ENCODE data around the gene AGPAT2. TPM values are rescaled to one million over a fixed set of nuclear protein-coding genes. Genes with fewer than 3 reads are reported as not detected.
A peak's percentile ranks its signal among the peaks of the same experiment; 100 is the strongest.

AGPAT2 gene
- total RNA-seq, 2 donors from 2014 or later, result 197 to 372 TPM

- no peaks in the 10 kb centered on the region for H3K36me3 ChIP-seq
- intact Hi-C loops (cut with DNase I), result no loop called here
- no peak for DNase-seq
- no peak overlapping the region for H3K9ac ChIP-seq (ENCODE audit: low read depth in 2 of 2, low read length in 2 of 2)
- no peaks in the 10 kb centered on the region for H3K4me1 ChIP-seq
- H3K9me3 ChIP-seq, result no peaks in the 10 kb centered on the region
- H3K27me3 ChIP-seq, result peaks cover 11% of the 10 kb centered on the region
- no peak overlapping the region for H3K4me3 ChIP-seq
- no peak for TF ChIP-seq CTCF (IDR thresholded peaks at IDR 0.05)
- no peak overlapping the region for H3K27ac ChIP-seq
Measured at GRCh38 chr9:136673088-136673974, 13.9 kb downstream of the AGPAT2 start.

GRCh38 chr9:136672431-136673087 is 14.7 kb downstream of the AGPAT2 start:
- peaks cover 18% of the 10 kb centered on the region for H3K27me3 ChIP-seq
- H3K4me1 ChIP-seq, result no peaks in the 10 kb centered on the region
- H3K27ac ChIP-seq, result no peak overlapping the region
- no peaks in the 10 kb centered on the region for H3K9me3 ChIP-seq
- no peak overlapping the region for H3K9ac ChIP-seq (ENCODE audit: low read depth in 2 of 2, low read length in 2 of 2)
- intact Hi-C loops (cut with DNase I), result no loop called here
- no peak for DNase-seq
- no peaks in the 10 kb centered on the region for H3K36me3 ChIP-seq
- H3K4me3 ChIP-seq, result no peak overlapping the region
- TF ChIP-seq CTCF (IDR thresholded peaks at IDR 0.05), result no peak

DNA sequence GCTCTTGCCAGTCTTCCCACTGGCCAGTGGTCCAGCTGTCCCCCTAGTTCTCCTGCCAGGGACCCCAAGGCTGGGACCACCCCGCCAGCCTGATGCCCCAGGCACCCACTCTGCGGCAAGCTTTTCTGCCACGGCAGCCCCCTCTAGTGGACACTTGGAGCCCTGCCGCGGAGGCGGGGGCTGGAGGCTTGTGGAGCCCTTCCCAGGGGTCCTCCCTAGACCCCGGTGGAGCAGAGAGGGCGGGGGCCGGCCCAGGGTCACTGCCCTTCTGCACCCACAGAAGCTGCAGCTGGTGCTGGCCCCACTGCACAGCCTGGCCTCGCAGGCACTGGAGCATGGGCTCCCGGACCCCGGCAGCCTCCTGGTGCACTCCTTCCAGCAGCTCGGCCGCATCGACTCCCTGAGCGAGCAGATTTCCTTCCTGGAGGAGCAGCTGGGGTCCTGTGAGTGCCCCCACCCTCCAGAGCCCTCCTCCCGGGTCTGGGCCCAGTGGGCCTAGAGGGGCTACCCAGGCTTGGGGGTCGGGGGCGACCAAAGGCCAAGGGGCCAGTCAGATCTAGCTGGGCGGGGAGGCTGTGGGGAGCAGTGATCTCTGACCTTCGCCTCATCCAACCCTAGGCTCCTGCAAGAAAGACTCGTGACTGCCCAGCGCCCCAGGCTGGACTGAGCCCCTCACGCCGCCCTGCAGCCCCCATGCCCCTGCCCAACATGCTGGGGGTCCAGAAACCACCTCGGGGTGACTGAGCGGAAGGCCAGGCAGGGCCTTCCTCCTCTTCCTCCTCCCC is 15.4 kb downstream of the AGPAT2 start:
- no peak overlapping the region for H3K9ac ChIP-seq (ENCODE audit: low read depth in 2 of 2, low read length in 2 of 2)
- H3K27ac ChIP-seq, result no peak overlapping the region

GRCh38 chr9:136671254-136671614 is 16.0 kb downstream of the AGPAT2 start:
- no peak overlapping the region for H3K9ac ChIP-seq (ENCODE audit: low read depth in 2 of 2, low read length in 2 of 2)
- peaks cover 30% of the 10 kb centered on the region for H3K27me3 ChIP-seq
- DNase-seq, result no peak
- H3K4me3 ChIP-seq, result no peak overlapping the region
- no peak for TF ChIP-seq CTCF (IDR thresholded peaks at IDR 0.05)
- H3K36me3 ChIP-seq, result no peaks in the 10 kb centered on the region
- intact Hi-C loops (cut with DNase I), result no loop called here
- no peaks in the 10 kb centered on the region for H3K4me1 ChIP-seq
- H3K27ac ChIP-seq, result no peak overlapping the region
- H3K9me3 ChIP-seq, result no peaks in the 10 kb centered on the region

More for the DNA sequence above, 15.4 kb downstream of the AGPAT2 start:
- Histone ChIP-seq H3K4me1 (no peaks in the 10 kb centered on the region), H3K36me3 (no peaks in the 10 kb centered on the region), H3K27me3 (peaks cover 24% of the 10 kb centered on the region), H3K9me3 (no peaks in the 10 kb centered on the region), H3K4me3 (no peak overlapping the region)
- intact Hi-C loops (cut with DNase I), result no loop called here
- no peak for DNase-seq
- peak; percentile 79 for TF ChIP-seq CTCF (IDR thresholded peaks at IDR 0.05)

DNA sequence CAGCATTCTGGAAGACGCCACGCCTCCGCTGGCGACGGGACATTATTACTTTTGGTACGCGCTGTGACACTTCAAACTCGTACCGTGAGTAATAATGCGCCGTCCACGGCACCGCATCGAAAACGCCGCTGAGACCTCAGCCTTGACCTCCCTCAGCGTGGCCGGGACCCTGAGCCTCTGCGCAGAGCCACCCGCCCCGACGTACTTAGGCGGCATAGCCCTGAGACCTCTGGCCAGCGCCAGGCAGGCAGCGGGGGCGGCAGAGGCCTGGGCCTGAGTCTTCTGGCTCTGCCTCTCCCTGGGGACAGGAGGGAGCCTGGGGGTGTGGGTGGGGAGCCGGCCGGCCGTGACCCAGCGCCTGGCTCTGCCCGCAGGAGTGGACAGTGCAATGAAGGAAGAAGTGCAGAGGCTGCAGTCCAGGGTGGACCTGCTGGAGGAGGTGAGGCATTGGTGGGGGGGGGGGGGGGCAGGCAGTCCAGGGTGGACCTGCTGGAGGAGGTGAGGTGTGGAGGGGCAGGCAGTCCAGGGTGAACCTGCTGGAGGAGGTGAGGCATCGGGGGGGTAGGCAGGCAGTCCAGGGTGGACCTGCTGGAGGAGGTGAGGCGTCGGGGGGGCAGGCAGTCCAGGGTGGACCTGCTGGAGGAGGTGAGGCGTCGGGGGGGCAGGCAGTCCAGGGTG is 16.5 kb downstream of the AGPAT2 start:
- H3K36me3 ChIP-seq, result no peaks in the 10 kb centered on the region
- intact Hi-C loops (cut with DNase I), result no loop called here
- H3K4me3 ChIP-seq, result no peak overlapping the region
- no peak overlapping the region for H3K27ac ChIP-seq
- no peak for TF ChIP-seq CTCF (IDR thresholded peaks at IDR 0.05)
- H3K27me3 ChIP-seq, result peaks cover 33% of the 10 kb centered on the region
- no peaks in the 10 kb centered on the region for H3K9me3 ChIP-seq
- DNase-seq, result no peak
- no peaks in the 10 kb centered on the region for H3K4me1 ChIP-seq
- no peak overlapping the region for H3K9ac ChIP-seq (ENCODE audit: low read depth in 2 of 2, low read length in 2 of 2)

Data from colonic mucosa (tissue), 4 donors.